ENCODE measurements around the gene ALG12. TPM values are rescaled to one million over a fixed set of nuclear protein-coding genes. Genes with fewer than 3 reads are reported as not detected.

The ALG12 gene
- polyA plus RNA-seq, 1 of the 3 experiments (the other 2 are of a cell fraction): 9.9 TPM

DNA sequence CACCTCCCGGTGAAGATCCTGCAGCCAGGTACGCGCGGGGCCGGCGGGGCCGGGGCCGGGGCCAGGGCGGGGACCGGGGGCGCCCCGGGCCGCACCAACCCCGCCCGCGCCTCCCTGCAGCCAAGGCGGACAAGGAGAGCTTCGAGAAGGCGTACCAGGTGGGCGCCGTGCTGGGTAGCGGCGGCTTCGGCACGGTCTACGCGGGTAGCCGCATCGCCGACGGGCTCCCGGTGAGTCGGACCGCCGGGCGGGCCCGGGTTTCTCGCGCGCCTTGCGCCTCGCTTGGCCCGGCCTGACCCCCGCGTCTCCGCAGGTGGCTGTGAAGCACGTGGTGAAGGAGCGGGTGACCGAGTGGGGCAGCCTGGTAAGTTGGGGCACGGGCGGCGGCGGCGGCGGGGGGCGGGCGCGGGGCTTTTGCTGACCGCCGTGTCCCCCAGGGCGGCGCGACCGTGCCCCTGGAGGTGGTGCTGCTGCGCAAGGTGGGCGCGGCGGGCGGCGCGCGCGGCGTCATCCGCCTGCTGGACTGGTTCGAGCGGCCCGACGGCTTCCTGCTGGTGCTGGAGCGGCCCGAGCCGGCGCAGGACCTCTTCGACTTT lies 42.9 kb upstream of the ALG12 start:
- TF ChIP-seq MXI1 (IDR thresholded peaks at IDR 0.05; ENCODE audit: low read depth, low read length) (peak; percentile 30; the same call in 1 of the 2 replicates), TEAD4 (IDR thresholded peaks at IDR 0.05; ENCODE audit: borderline replicate concordance, insufficient read depth) (no peak)
- TF ChIP-seq, protein P1, sequence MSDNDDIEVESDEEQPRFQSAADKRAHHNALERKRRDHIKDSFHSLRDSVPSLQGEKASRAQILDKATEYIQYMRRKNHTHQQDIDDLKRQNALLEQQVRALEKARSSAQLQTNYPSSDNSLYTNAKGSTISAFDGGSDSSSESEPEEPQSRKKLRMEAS (IDR thresholded peaks at IDR 0.05; ENCODE audit: low read depth): peak; percentile 44; the same call in 1 of the 2 replicates
- Histone ChIP-seq H3K4me3 (ENCODE audit: low read depth in 2 of 2, low read length in 1 of 2) (peak overlapping the region; percentile 67 to 76), H3F3A (replicated peaks; ENCODE audit: insufficient read depth) (no peaks in the 10 kb centered on the region), H4K20me1 (ENCODE audit: insufficient read depth) (peaks cover 7% of the 10 kb centered on the region), H3K4me2 (peak overlapping the region; percentile 98), H2AFZ (ENCODE audit: low read depth) (no peak overlapping the region), H3K9me3 (no peaks in the 10 kb centered on the region), H3K27me3 (ENCODE audit: insufficient read depth) (no peaks in the 10 kb centered on the region), H3K79me2 (ENCODE audit: insufficient read depth) (peaks cover 31% of the 10 kb centered on the region), H3K9ac (peak overlapping the region; percentile 61; the same call in 1 of the 2 replicates), H3K36me3 (replicated peaks in 1 of 2; ENCODE audit: control insufficient read depth in 1 of 2, insufficient read depth in 2 of 2, low read length in 1 of 2) (peaks cover 5 to 16% of the 10 kb centered on the region in 2 experiments), H3K4me1 (ENCODE audit: control insufficient read depth in 1 of 2, insufficient read depth in 2 of 2, low read depth in 1 of 2, low read length in 1 of 2) (peaks cover 20 to 26% of the 10 kb centered on the region in 2 experiments; a peak in 2 of 4 replicates), H3K9me2 (no peaks in the 10 kb centered on the region), H3K27ac (ENCODE audit: low read depth in 2 of 2, low read length in 1 of 2) (peak overlapping the region in 1 of 2 experiments; percentile 93; a peak in 2 of 4 replicates)
- DNase-seq: peak; percentile 66
- ChIA-PET POLR2A (no interaction called here), CTCF (interaction anchor here (0.7 to 1.1 kb wide), 3 partner anchors 18 to 69 kb away, joined by 3 to 4 read pairs (median 4); no protein-coding TSS in a partner anchor)
- WGBS (ENCODE audit: low lambda C conversion rate): no CpG with 5 or more reads among the region's 84 CpGs

- Histone ChIP-seq H3K36me3 (replicated peaks in 1 of 2; ENCODE audit: control insufficient read depth in 1 of 2, insufficient read depth in 2 of 2, low read length in 1 of 2) (peaks cover 5 to 16% of the 10 kb centered on the region in 2 experiments), H2AFZ (ENCODE audit: low read depth) (peak within 1 kb of the TSS; percentile 84), H3K9me3 (no peaks in the 10 kb centered on the region), H3K27ac (ENCODE audit: low read depth in 2 of 2, low read length in 1 of 2) (peak within 1 kb of the TSS; percentile 59 to 93), H3K4me2 (peak within 1 kb of the TSS; percentile 98), H3K4me3 (ENCODE audit: low read depth in 2 of 2, low read length in 1 of 2) (peak within 1 kb of the TSS; percentile 76 to 77), H3F3A (replicated peaks; ENCODE audit: insufficient read depth) (no peaks in the 10 kb centered on the region), H3K79me2 (ENCODE audit: insufficient read depth) (peaks cover 31% of the 10 kb centered on the region), H3K9ac (peak within 1 kb of the TSS; percentile 68), H3K27me3 (ENCODE audit: insufficient read depth) (no peaks in the 10 kb centered on the region), H4K20me1 (ENCODE audit: insufficient read depth) (peaks cover 7% of the 10 kb centered on the region), H3K4me1 (ENCODE audit: control insufficient read depth in 1 of 2, insufficient read depth in 2 of 2, low read depth in 1 of 2, low read length in 1 of 2) (peaks cover 20 to 33% of the 10 kb centered on the region in 2 experiments; a peak in 2 of 4 replicates), H3K9me2 (no peaks in the 10 kb centered on the region)
- CTCF ChIA-PET: interaction anchor here (0.7 to 1.3 kb wide), 2 partner anchors 23 to 70 kb away, joined by 3 to 5 read pairs; no protein-coding TSS in a partner anchor
- WGBS (ENCODE audit: low lambda C conversion rate): under 1% methylated on average over 22 of the region's 137 CpGs
- POLR2A ChIA-PET: interaction anchor here (1.4 kb wide), 1 partner anchor 14 kb away, joined by 3 read pairs; no protein-coding TSS in a partner anchor
- DNase-seq: peak; percentile 98
- TF ChIP-seq EP300 (IDR thresholded peaks at IDR 0.05; ENCODE audit: borderline replicate concordance in 1 of 2, low read depth in 1 of 2, low read length in 1 of 2) (0 out of 4 replicates have a peak, but pooled peaks of 1 of the 2 experiments have one; percentile 9), TAF1 (IDR thresholded peaks at IDR 0.05; ENCODE audit: borderline replicate concordance, low read depth, low read length) (peak; percentile 82), EZH2phosphoT487 (IDR thresholded peaks at IDR 0.05; ENCODE audit: borderline replicate concordance, low read depth) (no peak), GATA2 (CRISPR knock-in tag; IDR thresholded peaks at IDR 0.05) (no peak), NRF1 (IDR thresholded peaks at IDR 0.05; ENCODE audit: low read depth, low read length) (peak; percentile 74), SIN3A (IDR thresholded peaks at IDR 0.05; ENCODE audit: borderline replicate concordance, low read depth, low read length) (no peak; the same call in 1 of the 2 replicates), RCOR1 (IDR thresholded peaks at IDR 0.05; ENCODE audit: low read length) (peak; percentile 17; the same call in 1 of the 2 replicates), JUND (IDR thresholded peaks at IDR 0.05) (no peak), POLR2AphosphoS5 (IDR thresholded peaks at IDR 0.05; ENCODE audit: low read depth, low read length) (peak; percentile 72), FOXM1 (IDR thresholded peaks at IDR 0.05; ENCODE audit: low read depth) (peak; percentile 89), FOSL2 (IDR thresholded peaks at IDR 0.05; ENCODE audit: borderline replicate concordance, low read depth) (no peak), MXI1 (IDR thresholded peaks at IDR 0.05; ENCODE audit: low read depth, low read length) (peak; percentile 71; the same call in 1 of the 2 replicates), ELF1 (IDR thresholded peaks at IDR 0.05) (no peak), TEAD4 (IDR thresholded peaks at IDR 0.05; ENCODE audit: borderline replicate concordance, insufficient read depth) (no peak), RFX5 (IDR thresholded peaks at IDR 0.05; ENCODE audit: low read length) (no peak)
- TF ChIP-seq, protein P2, sequence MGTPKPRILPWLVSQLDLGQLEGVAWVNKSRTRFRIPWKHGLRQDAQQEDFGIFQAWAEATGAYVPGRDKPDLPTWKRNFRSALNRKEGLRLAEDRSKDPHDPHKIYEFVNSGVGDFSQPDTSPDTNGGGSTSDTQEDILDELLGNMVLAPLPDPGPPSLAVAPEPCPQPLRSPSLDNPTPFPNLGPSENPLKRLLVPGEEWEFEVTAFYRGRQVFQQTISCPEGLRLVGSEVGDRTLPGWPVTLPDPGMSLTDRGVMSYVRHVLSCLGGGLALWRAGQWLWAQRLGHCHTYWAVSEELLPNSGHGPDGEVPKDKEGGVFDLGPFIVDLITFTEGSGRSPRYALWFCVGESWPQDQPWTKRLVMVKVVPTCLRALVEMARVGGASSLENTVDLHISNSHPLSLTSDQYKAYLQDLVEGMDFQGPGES (IDR thresholded peaks at IDR 0.05; ENCODE audit: low read depth, low read length): 0 out of 2 replicates have a peak, but pooled peaks have one; percentile 17
- TF ChIP-seq, protein P1 (IDR thresholded peaks at IDR 0.05; ENCODE audit: low read depth): peak; percentile 61
- TF ChIP-seq, protein P3, sequence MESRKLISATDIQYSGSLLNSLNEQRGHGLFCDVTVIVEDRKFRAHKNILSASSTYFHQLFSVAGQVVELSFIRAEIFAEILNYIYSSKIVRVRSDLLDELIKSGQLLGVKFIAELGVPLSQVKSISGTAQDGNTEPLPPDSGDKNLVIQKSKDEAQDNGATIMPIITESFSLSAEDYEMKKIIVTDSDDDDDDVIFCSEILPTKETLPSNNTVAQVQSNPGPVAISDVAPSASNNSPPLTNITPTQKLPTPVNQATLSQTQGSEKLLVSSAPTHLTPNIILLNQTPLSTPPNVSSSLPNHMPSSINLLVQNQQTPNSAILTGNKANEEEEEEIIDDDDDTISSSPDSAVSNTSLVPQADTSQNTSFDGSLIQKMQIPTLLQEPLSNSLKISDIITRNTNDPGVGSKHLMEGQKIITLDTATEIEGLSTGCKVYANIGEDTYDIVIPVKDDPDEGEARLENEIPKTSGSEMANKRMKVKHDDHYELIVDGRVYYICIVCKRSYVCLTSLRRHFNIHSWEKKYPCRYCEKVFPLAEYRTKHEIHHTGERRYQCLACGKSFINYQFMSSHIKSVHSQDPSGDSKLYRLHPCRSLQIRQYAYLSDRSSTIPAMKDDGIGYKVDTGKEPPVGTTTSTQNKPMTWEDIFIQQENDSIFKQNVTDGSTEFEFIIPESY (IDR thresholded peaks at IDR 0.05; ENCODE audit: borderline replicate concordance, low read depth): no peak
- TF ChIP-seq, protein P4, sequence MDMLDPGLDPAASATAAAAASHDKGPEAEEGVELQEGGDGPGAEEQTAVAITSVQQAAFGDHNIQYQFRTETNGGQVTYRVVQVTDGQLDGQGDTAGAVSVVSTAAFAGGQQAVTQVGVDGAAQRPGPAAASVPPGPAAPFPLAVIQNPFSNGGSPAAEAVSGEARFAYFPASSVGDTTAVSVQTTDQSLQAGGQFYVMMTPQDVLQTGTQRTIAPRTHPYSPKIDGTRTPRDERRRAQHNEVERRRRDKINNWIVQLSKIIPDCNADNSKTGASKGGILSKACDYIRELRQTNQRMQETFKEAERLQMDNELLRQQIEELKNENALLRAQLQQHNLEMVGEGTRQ (IDR thresholded peaks at IDR 0.05; ENCODE audit: borderline replicate concordance, low read depth, low read length): no peak
These were observed 42.1 kb upstream of the ALG12 start, which contains the start of gene PIM3 for GRCh38 chr22:49960159-49961004. PIM3 (plus strand) TSS chr22:49960772; CDS start chr22:49960948, 176 bp downstream.
